Liver (tissue), 3 donors: ENCODE results near the gene KRT86.

Source experiments
- ATF3 ChIP-seq: IDR thresholded peaks from 2 replicates; pipeline ENCODE4 v1.6.1; 2016; ENCODE audit warnings: antibody characterized with exemption
- GABPA ChIP-seq, 2 donors: IDR thresholded peaks in 1 of 2; conservative IDR thresholded peaks in 1 of 2; 2 replicates each; pipeline ENCODE4 v1.6.1; 2016; ENCODE audit warnings: antibody characterized with exemption in 2 of 2, mild to moderate bottlenecking in 1 of 2, moderate library complexity in 1 of 2
- HNF4A ChIP-seq, 2 donors: conservative IDR thresholded peaks; 2 replicates each; pipeline ENCODE4 v1.6.1; 2016; ENCODE audit warnings: antibody characterized with exemption in 2 of 2, mild to moderate bottlenecking in 2 of 2
- JUND ChIP-seq, 2 donors: IDR thresholded peaks; 2 replicates each; pipeline ENCODE4 v1.6.1; 2016; ENCODE audit warnings: antibody characterized with exemption in 2 of 2
- REST ChIP-seq: IDR thresholded peaks from 2 replicates; pipeline ENCODE4 v1.6.1; 2016; ENCODE audit warnings: antibody characterized with exemption, mild to moderate bottlenecking
- TF ChIP-seq, protein P1 (sequence below): fragments of 150-350 bp; IDR thresholded peaks from 2 replicates; pipeline ENCODE4 v1.5.1; 2017; ENCODE audit warnings: improper control_type of control experiment, low read depth, low read length; ENCODE audit not compliant: missing input control
- TF ChIP-seq, protein P2 (sequence below): IDR thresholded peaks from 2 replicates; pipeline ENCODE4 v1.6.1; 2016; ENCODE audit warnings: antibody characterized with exemption
- TF ChIP-seq, protein P3 (sequence below): IDR thresholded peaks from 2 replicates; pipeline ENCODE4 v1.6.1; 2016; ENCODE audit warnings: antibody characterized with exemption
- donor health status: healthy.
- donor health status: healthy.

DNA sequence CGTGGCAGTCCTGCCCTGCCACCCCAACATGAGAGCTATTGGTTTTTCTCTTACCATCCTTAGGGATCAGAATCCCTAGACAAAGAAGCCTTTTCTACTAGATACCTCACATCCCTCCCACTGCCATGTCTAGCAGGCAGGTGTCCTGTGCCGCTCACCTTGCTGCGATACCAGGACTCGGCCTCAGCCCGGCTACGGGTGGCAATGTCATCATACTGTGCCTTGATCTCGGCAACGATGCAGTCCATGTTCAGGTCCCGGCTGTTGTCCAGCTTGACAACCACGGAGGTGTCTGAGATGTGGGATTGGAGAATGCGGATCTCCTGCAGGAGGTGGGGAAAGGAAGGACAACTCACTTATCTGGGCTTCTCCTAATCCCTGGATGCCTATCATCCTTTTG, 42.3 kb downstream of the KRT86 start:
- TF ChIP-seq, protein P1, sequence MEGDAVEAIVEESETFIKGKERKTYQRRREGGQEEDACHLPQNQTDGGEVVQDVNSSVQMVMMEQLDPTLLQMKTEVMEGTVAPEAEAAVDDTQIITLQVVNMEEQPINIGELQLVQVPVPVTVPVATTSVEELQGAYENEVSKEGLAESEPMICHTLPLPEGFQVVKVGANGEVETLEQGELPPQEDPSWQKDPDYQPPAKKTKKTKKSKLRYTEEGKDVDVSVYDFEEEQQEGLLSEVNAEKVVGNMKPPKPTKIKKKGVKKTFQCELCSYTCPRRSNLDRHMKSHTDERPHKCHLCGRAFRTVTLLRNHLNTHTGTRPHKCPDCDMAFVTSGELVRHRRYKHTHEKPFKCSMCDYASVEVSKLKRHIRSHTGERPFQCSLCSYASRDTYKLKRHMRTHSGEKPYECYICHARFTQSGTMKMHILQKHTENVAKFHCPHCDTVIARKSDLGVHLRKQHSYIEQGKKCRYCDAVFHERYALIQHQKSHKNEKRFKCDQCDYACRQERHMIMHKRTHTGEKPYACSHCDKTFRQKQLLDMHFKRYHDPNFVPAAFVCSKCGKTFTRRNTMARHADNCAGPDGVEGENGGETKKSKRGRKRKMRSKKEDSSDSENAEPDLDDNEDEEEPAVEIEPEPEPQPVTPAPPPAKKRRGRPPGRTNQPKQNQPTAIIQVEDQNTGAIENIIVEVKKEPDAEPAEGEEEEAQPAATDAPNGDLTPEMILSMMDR: no peak
- TF ChIP-seq GABPA (IDR thresholded peaks at IDR 0.05 in 1 of 2, conservative IDR thresholded peaks at IDR 0.05 in 1 of 2): no peak
- TF ChIP-seq ATF3: no peak
- TF ChIP-seq HNF4A (conservative IDR thresholded peaks at IDR 0.05): no peak
- TF ChIP-seq, protein P2, sequence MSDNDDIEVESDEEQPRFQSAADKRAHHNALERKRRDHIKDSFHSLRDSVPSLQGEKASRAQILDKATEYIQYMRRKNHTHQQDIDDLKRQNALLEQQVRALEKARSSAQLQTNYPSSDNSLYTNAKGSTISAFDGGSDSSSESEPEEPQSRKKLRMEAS: no peak
- no peak for TF ChIP-seq REST
- TF ChIP-seq, protein P3, sequence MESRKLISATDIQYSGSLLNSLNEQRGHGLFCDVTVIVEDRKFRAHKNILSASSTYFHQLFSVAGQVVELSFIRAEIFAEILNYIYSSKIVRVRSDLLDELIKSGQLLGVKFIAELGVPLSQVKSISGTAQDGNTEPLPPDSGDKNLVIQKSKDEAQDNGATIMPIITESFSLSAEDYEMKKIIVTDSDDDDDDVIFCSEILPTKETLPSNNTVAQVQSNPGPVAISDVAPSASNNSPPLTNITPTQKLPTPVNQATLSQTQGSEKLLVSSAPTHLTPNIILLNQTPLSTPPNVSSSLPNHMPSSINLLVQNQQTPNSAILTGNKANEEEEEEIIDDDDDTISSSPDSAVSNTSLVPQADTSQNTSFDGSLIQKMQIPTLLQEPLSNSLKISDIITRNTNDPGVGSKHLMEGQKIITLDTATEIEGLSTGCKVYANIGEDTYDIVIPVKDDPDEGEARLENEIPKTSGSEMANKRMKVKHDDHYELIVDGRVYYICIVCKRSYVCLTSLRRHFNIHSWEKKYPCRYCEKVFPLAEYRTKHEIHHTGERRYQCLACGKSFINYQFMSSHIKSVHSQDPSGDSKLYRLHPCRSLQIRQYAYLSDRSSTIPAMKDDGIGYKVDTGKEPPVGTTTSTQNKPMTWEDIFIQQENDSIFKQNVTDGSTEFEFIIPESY: no peak
- no peak for TF ChIP-seq JUND (IDR thresholded peaks at IDR 0.05)
